Activated naive CD8-positive, alpha-beta T cell treated with anti-CD3 and anti-CD28 coated beads, Interleukin-2, amount 10 ng/mL, durations not matched to agents 7 days and 5 days (primary cell): ENCODE results near the gene HSDL1. TPM values are rescaled to one million over a fixed set of nuclear protein-coding genes. Genes with fewer than 3 reads are reported as not detected.
A peak's percentile ranks its signal among the peaks of the same experiment; 100 is the strongest.

Experiments used
- ATAC-seq: fragments of 150-1000 bp; cut with Tn5 transposase; one replicate; pipeline ENCODE4 v1.10.0; 2021; ENCODE audit warnings: low read depth, moderate library complexity
- POLR2A ChIA-PET: fragments of 350-600 bp; sonication (Branson Sonifier 250); formaldehyde crosslinking; loops from one replicate; lab custom pipeline; 2021; ENCODE audit warnings: antibody characterized with exemption; lab: Charles Lee
- DNase-seq: peaks from one replicate; pipeline ENCODE4 v3.0.0; 2021
- H3K27ac Mint-ChIP-seq: one replicate; pipeline ENCODE4 v1.8.0; 2022; ENCODE audit warnings: mild to moderate bottlenecking, mixed read lengths
- H3K27me3 Mint-ChIP-seq: one replicate; pipeline ENCODE4 v1.8.0; 2022; ENCODE audit warnings: mild to moderate bottlenecking, moderate library complexity, mixed read lengths
- H3K36me3 Mint-ChIP-seq: one replicate; pipeline ENCODE4 v1.8.0; 2021; ENCODE audit warnings: mild to moderate bottlenecking, mixed read lengths
- H3K4me1 Mint-ChIP-seq: one replicate; pipeline ENCODE4 v1.8.0; 2021; ENCODE audit warnings: mixed read lengths
- H3K4me3 Mint-ChIP-seq: one replicate; pipeline ENCODE4 v1.8.0; 2022; ENCODE audit warnings: mild to moderate bottlenecking, moderate library complexity, mixed read lengths
- H3K9me3 Mint-ChIP-seq: one replicate; pipeline ENCODE4 v1.8.0; 2021; ENCODE audit warnings: mixed read lengths
- total RNA-seq, 2 experiments: library from RNA; stranded (reverse); gene quantifications; one replicate each; pipeline ENCODE4 v1.2.3, GENCODE V29; 2021

Gene HSDL1
- total RNA-seq, 2 experiments from 2014 or later: 10.7 to 12.5 TPM

- DNase-seq: no peak
- POLR2A ChIA-PET: no interaction called here
Observed at GRCh38 chr16:84181144-84181915, 36.4 kb upstream of the HSDL1 start.

GRCh38 chr16:84180519-84181140 is 35.7 kb upstream of the HSDL1 start:
- Mint-ChIP-seq H3K9me3 (no peaks in the 10 kb centered on the region), H3K36me3 (peaks cover 3% of the 10 kb centered on the region), H3K27ac (no peak overlapping the region), H3K4me3 (no peak overlapping the region), H3K4me1 (peaks cover 8% of the 10 kb centered on the region), H3K27me3 (no peaks in the 10 kb centered on the region)
- POLR2A ChIA-PET: no interaction called here
- ATAC-seq: no peak
- DNase-seq: no peak

More at GRCh38 chr16:84181144-84181915, 36.4 kb upstream of the HSDL1 start:
- ATAC-seq: no peak
- H3K27ac Mint-ChIP-seq: no peak overlapping the region
- no peaks in the 10 kb centered on the region for H3K27me3 Mint-ChIP-seq
- peaks cover 11% of the 10 kb centered on the region for H3K4me1 Mint-ChIP-seq
- H3K4me3 Mint-ChIP-seq: no peak overlapping the region
- no peaks in the 10 kb centered on the region for H3K9me3 Mint-ChIP-seq
- peaks cover 3% of the 10 kb centered on the region for H3K36me3 Mint-ChIP-seq

GRCh38 chr16:84179612-84180320 is 34.8 kb upstream of the HSDL1 start:
- no peaks in the 10 kb centered on the region for H3K9me3 Mint-ChIP-seq
- POLR2A ChIA-PET: no interaction called here
- H3K36me3 Mint-ChIP-seq: peaks cover 3% of the 10 kb centered on the region
- no peak for DNase-seq
- peaks cover 1% of the 10 kb centered on the region for H3K4me1 Mint-ChIP-seq
- no peak overlapping the region for H3K4me3 Mint-ChIP-seq
- no peak for ATAC-seq
- no peaks in the 10 kb centered on the region for H3K27me3 Mint-ChIP-seq
- no peak overlapping the region for H3K27ac Mint-ChIP-seq

- peaks cover 3% of the 10 kb centered on the region for H3K36me3 Mint-ChIP-seq
- H3K27ac Mint-ChIP-seq: no peak overlapping the region
- H3K4me1 Mint-ChIP-seq: no peaks in the 10 kb centered on the region
- DNase-seq (no peak), ATAC-seq (no peak)
- H3K4me3 Mint-ChIP-seq: no peak overlapping the region
- H3K27me3 Mint-ChIP-seq: no peaks in the 10 kb centered on the region
- no peaks in the 10 kb centered on the region for H3K9me3 Mint-ChIP-seq
- POLR2A ChIA-PET: no interaction called here
Observed at GRCh38 chr16:84178892-84179611, 34.1 kb upstream of the HSDL1 start.

GRCh38 chr16:84178146-84178765 is 33.3 kb upstream of the HSDL1 start:
- Mint-ChIP-seq H3K27me3 (peaks cover 2% of the 10 kb centered on the region), H3K27ac (no peak overlapping the region), H3K9me3 (no peaks in the 10 kb centered on the region), H3K4me1 (no peaks in the 10 kb centered on the region), H3K36me3 (peaks cover 3% of the 10 kb centered on the region), H3K4me3 (no peak overlapping the region)
- no peak for DNase-seq
- POLR2A ChIA-PET: no interaction called here
- no peak for ATAC-seq

GRCh38 chr16:84177741-84178073 is 32.7 kb upstream of the HSDL1 start:
- H3K4me1 Mint-ChIP-seq: no peaks in the 10 kb centered on the region
- H3K4me3 Mint-ChIP-seq: no peak overlapping the region
- ATAC-seq: no peak
- H3K27ac Mint-ChIP-seq: no peak overlapping the region
- no peak for DNase-seq
- peaks cover 3% of the 10 kb centered on the region for H3K36me3 Mint-ChIP-seq
- POLR2A ChIA-PET: no interaction called here
- H3K27me3 Mint-ChIP-seq: peaks cover 2% of the 10 kb centered on the region
- no peaks in the 10 kb centered on the region for H3K9me3 Mint-ChIP-seq

- no peak for DNase-seq
- Mint-ChIP-seq H3K27me3 (peaks cover 2% of the 10 kb centered on the region), H3K27ac (no peak overlapping the region), H3K9me3 (no peaks in the 10 kb centered on the region), H3K36me3 (peaks cover 3% of the 10 kb centered on the region), H3K4me3 (no peak overlapping the region), H3K4me1 (no peaks in the 10 kb centered on the region)
- POLR2A ChIA-PET: no interaction called here
- ATAC-seq: no peak
Observed at GRCh38 chr16:84176192-84177053, 31.4 kb upstream of the HSDL1 start.

- Mint-ChIP-seq H3K27ac (no peak overlapping the region), H3K9me3 (no peaks in the 10 kb centered on the region), H3K4me1 (no peaks in the 10 kb centered on the region), H3K36me3 (peaks cover 3% of the 10 kb centered on the region), H3K27me3 (peaks cover 2% of the 10 kb centered on the region), H3K4me3 (no peak overlapping the region)
- ATAC-seq: peak; percentile 78
- POLR2A ChIA-PET: no interaction called here
- no peak for DNase-seq
Observed at GRCh38 chr16:84175350-84176081, 30.5 kb upstream of the HSDL1 start.

- POLR2A ChIA-PET: no interaction called here
- H3K36me3 Mint-ChIP-seq: peaks cover 3% of the 10 kb centered on the region
- DNase-seq: no peak
- no peaks in the 10 kb centered on the region for H3K4me1 Mint-ChIP-seq
- no peak for ATAC-seq
- no peaks in the 10 kb centered on the region for H3K9me3 Mint-ChIP-seq
- peaks cover 6% of the 10 kb centered on the region for H3K27me3 Mint-ChIP-seq
- H3K4me3 Mint-ChIP-seq: no peak overlapping the region
- no peak overlapping the region for H3K27ac Mint-ChIP-seq
Observed at GRCh38 chr16:84174396-84174795, 29.4 kb upstream of the HSDL1 start.

- Mint-ChIP-seq H3K9me3 (no peaks in the 10 kb centered on the region), H3K27me3 (peaks cover 20% of the 10 kb centered on the region), H3K4me1 (no peaks in the 10 kb centered on the region), H3K27ac (no peak overlapping the region), H3K4me3 (no peak overlapping the region), H3K36me3 (no peaks in the 10 kb centered on the region)
- no peak for ATAC-seq
- POLR2A ChIA-PET: no interaction called here
- no peak for DNase-seq
Observed at GRCh38 chr16:84169765-84170310, 24.9 kb upstream of the HSDL1 start.

GRCh38 chr16:84166796-84167695 is 22.1 kb upstream of the HSDL1 start:
- no peak overlapping the region for H3K4me3 Mint-ChIP-seq
- H3K9me3 Mint-ChIP-seq: no peaks in the 10 kb centered on the region
- DNase-seq: no peak
- POLR2A ChIA-PET: no interaction called here
- no peak overlapping the region for H3K27ac Mint-ChIP-seq
- H3K36me3 Mint-ChIP-seq: no peaks in the 10 kb centered on the region
- no peaks in the 10 kb centered on the region for H3K4me1 Mint-ChIP-seq
- no peak for ATAC-seq
- peaks cover 30% of the 10 kb centered on the region for H3K27me3 Mint-ChIP-seq
